Measurements from ENCODE around the gene CCDC85C. TPM values are rescaled to one million over a fixed set of nuclear protein-coding genes. Genes with fewer than 3 reads are reported as not detected.

Gene CCDC85C
- total and polyA plus RNA-seq, 10 of the 15 experiments (the other 5 are each of a cell fraction or from before 2014, with no cell fraction given), result 0.03 to 3.6 (median 1.1) TPM

DNA sequence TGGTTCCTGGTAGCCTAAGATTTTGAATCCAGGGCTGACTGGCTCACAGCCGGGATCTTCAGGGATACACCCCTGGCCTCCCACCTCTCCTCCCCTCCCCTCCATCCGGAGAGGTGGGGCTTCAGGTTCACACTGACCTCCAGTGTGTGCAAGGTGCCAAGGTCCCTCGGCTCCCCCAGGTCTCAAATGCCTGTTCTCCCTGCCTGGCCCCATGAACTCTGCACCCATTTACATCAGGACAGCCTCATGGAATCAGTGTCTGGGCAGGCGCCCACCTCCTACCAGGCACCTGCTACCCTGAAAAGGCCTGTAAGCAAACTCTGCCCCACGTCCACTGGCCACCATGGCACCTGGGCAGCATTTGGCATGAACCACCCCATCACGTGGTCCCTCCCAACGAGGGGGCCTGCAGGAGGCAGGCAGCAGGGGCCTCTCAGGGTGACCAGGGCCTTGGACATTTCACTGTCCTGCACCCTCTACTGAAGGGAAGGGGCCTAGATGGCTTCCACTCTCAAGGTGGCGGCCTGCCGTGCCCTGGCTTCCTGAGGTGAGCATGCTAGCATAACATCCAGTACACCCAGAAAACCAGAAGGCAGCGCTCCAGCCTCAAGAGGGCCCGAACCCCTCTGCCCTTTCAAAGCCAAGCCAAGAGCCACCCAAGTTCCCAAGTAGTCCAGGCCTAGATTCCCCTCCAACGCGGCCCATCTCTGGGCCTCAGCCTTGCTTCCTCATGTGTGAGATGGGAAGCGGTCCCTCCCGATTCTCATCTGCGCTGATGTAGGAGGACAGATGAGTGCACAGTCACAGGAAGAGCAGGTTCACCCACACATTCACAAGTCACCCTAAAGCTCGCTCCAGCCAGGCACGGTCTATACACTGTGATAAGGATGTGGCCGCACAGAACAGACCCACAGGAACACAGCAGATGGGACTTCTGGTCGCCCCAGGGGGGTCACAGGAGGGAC lies 37.3 kb downstream of the CCDC85C start:
- Histone ChIP-seq H2AFZ (ENCODE audit: control insufficient read depth, low read depth, low read length) (no peak overlapping the region), H3K4me3 (no peak overlapping the region), H3K9ac (ENCODE audit: control insufficient read depth, insufficient read depth, low read length) (no peak overlapping the region), H3K4me1 (ENCODE audit: control insufficient read depth, insufficient read depth, low read length) (peaks cover 17% of the 10 kb centered on the region), H4K20me1 (ENCODE audit: control insufficient read depth, insufficient read depth) (no peaks in the 10 kb centered on the region), H3K27me3 (replicated peaks in 1 of 2; ENCODE audit: control insufficient read depth in 2 of 2, insufficient read depth in 2 of 2, low read length in 1 of 2) (no peaks in the 10 kb centered on the region), H3K27ac (ENCODE audit: control insufficient read depth, insufficient read depth) (no peak overlapping the region), H3K4me2 (ENCODE audit: control insufficient read depth, insufficient read depth) (no peak overlapping the region), H3K9me3 (replicated peaks; ENCODE audit: control insufficient read depth, insufficient read depth, low read length) (no peaks in the 10 kb centered on the region), H3K36me3 (ENCODE audit: control insufficient read depth in 2 of 2, insufficient read depth in 2 of 2, low read length in 1 of 2) (no peaks in the 10 kb centered on the region), H3K79me2 (ENCODE audit: control insufficient read depth, insufficient read depth, low read length) (no peaks in the 10 kb centered on the region)
- WGBS (ENCODE audit: insufficient coverage, insufficient replicate concordance, low lambda C conversion rate, missing lambda C conversion rate), result 30% methylated on average over 20 of the region's 20 CpGs
- no peak for DNase-seq (ENCODE audit: low read depth, low spot score)
- no peak for ATAC-seq
- in situ Hi-C loops (cut with MboI) (no loop called here), intact Hi-C loops (cut with micrococcal nuclease; ENCODE audit: unreplicated experiment) (no loop called here)
- SMC1A ChIA-PET (ENCODE audit: uncharacterized antibody, unreplicated experiment), result no interaction called here
- TF ChIP-seq ETV6 (conservative IDR thresholded peaks at IDR 0.05 in 1 of 2, IDR thresholded peaks at IDR 0.05 in 1 of 2; ENCODE audit: borderline replicate concordance in 1 of 2, low read depth in 1 of 2) (no peak), ZSCAN29 (IDR thresholded peaks at IDR 0.05) (no peak), MEF2B (IDR thresholded peaks at IDR 0.05; ENCODE audit: partially characterized antibody, poor library complexity, severe bottlenecking) (no peak), NKRF (conservative IDR thresholded peaks at IDR 0.05) (no peak), BRCA1 (IDR thresholded peaks at IDR 0.05; ENCODE audit: low read depth, low read length) (no peak), RAD21 (IDR thresholded peaks at IDR 0.05; ENCODE audit: insufficient read depth, low read depth, low read length) (no peak)
- TF ChIP-seq, protein P1, sequence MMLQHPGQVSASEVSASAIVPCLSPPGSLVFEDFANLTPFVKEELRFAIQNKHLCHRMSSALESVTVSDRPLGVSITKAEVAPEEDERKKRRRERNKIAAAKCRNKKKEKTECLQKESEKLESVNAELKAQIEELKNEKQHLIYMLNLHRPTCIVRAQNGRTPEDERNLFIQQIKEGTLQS (IDR thresholded peaks at IDR 0.05; ENCODE audit: borderline replicate concordance, extremely low read depth, low read depth, low read length), result no peak
- BruUV-seq (replicated peaks), result no TSS peak
- POLR2A ChIA-PET, result no interaction called here
- CTCF ChIA-PET, result no interaction called here
- RAD21 ChIA-PET (ENCODE audit: unreplicated experiment), result no interaction called here
- no peak for FAIRE-seq

Data from GM12878 (cell line).